Glomerular visceral epithelial cell (primary cell): ENCODE measurements around the gene ATG10.
"Not testable (repeated sequence)": the region's sequence is repeated elsewhere in the genome, so short reads cannot be mapped to it uniquely, and the experiment has no call there.

Experiments
- DNase-seq: peaks from one replicate; pipeline ENCODE4 v3.0.0-alpha.2; 2016; ENCODE audit errors: extremely low spot score

ATG10 gene

DNA sequence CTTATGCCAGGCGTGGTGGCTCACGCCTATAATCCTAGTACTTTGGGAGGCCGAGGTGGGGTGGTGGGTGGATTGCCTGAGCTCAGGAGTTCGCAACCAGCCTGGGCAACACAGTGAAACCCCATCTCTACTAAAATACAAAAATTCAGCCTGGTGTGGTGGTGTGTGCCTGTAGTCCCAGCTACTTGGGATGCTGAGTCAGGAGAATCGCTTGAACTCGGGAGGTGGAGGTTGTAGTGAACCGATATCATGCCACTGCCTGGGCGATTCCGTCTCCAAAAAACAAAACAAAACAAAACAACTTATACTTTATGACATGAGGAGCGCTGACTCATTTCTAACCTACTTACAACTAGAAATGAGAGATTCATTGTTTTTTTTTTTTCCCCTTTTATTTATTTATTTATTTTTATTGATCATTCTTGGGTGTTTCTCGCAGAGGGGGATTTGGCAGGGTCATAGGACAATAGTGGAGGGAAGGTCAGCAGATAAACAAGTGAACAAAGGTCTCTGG lies 10.4 kb downstream of the ATG10 start:
- DNase-seq = not testable (repeated sequence)

DNA sequence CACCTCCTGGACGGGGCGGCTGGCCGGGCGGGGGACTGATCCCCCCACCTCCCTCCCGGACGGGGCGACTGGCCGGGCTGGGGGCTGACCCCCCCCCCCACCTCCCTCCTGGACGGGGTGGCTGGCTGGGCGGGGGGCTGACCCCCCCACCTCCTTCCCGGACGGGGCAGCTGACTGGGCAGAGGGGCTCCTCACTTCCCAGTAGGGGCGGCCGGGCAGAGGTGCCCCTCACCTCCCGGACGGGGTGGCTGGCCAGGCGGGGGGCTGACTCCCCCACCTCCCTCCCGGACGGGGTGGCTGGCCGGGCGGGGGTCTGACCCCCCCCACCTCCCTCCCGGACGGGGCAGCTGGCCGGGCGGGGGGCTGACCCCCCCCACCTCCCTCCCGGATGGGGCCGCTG lies 11.3 kb downstream of the ATG10 start:
- not testable (repeated sequence) for DNase-seq

DNA sequence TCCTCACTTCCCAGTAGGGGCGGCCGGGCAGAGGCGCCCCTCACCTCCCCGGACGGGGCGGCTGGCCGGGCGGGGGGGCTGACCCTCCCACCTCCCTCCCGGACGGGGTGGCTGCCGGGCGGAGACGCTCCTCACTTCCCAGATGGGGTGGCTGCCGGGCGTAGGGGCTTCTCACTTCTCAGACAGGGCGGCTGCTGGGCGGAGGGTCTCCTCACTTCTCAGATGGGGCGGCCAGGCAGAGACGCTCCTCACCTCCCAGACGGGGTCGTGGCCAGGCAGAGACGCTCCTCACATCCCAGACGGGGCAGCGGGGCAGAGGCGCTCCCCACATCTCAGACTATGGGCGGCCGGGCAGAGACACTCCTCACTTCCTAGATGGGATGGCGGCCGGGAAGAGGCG lies 11.7 kb downstream of the ATG10 start:
- not testable (repeated sequence) for DNase-seq

DNA sequence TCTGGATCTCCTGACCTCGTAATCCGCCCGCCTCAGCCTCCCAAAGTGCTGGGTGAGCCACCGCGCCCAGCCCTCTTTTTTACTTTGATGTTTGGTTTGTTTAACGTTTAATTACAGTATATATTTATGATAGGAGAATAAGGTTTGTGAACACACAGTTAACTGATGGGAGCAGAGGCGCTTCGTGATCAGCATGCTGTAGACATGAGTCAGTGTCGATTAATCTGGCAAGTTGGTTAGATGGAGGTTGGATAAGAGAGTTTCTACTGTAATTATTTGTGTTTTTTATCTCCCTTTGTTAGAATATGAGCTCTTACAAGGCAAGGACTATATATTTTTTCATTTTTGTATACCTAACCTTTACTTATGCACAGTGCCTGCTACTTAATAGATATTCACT lies 14.3 kb downstream of the ATG10 start:
- DNase-seq = no peak

DNA sequence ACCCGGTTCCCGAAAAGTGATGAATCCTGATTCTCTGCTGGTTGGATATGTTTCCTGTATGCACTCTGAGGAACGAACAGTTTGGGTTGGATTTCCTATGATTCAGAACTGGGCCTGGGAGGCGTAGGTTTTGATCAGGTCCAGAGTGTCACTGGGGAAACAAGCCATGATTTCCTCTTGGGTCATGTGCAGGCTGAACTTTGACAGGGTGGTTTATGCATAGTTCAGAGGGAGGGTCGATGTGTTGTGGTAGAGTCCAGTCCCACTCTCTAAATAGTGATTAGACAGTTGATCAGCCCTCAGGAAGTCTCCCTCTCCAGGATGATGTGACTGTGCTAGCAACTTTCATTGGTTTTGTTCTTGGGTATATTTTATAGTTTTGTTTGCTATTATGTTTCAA lies 17.4 kb downstream of the ATG10 start:
- no peak for DNase-seq

DNA sequence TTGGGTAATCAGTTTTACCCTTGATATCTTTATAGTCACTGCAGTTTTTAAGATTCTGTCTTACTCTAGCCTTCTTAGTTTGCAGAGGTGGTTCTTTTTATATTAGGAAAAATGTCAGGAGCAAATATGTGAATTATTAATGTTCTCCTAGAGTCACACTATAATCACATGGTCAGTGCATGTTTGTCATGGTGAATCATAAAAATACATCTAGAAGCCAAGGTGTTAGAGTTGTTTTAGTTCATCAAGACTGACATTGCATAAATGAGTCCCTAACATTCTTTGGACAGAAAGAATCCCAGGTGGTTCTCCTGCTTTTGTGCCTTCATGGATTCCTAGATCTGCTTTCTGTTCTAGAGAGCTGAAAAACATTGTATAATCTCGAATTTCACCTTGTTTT lies 22.9 kb downstream of the ATG10 start:
- DNase-seq = no peak

DNA sequence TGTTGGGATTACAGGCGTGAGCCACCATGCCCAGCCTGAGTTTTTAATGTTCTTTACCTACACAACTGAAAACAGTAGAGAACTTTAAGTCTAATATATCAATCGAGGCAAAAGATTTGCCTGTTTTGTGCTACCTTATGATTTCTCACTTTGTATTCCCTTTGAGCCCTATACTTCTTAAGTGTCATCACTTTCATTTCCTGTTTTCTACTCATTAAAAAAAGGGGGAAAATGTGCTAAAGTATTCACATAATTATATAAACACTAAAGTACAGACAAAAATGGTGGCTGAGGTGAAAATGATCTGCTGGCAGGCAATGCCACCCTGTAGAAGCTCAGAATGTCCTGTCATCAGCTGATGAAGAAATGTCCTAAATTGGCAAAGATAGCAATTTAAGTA lies 23.6 kb downstream of the ATG10 start:
- no peak for DNase-seq

DNA sequence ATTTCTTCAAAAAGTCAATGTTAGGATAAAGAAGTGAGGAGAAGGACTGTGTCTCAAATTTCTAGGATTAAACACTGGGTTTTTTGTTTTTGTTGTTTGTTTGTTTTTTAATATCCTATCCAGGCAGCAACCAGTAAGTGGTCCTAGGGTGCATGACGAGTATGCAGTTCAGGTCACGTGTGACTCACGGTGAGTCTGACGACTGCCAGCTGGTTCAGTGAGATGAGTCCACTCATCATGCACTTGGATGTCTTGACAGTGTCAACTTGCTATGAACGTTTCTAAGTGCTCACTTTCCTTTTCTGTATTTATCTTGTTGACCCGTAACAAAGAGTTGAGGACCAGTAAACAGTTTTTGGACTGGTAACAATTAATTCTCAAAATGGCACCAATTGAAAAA lies 32.7 kb downstream of the ATG10 start:
- DNase-seq = peak; percentile 18

DNA sequence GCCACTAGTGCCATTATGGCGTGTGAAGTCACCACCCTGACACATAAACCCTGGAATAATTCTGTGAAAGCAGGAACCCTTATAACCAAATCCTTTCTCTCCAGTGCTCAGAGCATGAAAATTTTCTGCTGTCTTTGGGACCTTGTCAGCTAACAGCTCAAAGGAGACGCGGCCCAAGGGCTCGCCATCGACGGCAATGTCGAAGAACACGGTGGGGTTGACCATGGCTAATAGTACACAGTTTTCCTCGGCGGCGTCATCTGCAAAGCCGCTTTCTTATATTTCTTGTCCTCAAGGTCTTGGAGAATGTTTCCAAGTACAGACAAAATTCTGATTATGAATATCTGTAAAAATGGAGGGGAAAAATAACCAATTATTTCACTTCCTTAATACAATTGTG lies 38.0 kb downstream of the ATG10 start:
- not testable (repeated sequence) for DNase-seq

DNA sequence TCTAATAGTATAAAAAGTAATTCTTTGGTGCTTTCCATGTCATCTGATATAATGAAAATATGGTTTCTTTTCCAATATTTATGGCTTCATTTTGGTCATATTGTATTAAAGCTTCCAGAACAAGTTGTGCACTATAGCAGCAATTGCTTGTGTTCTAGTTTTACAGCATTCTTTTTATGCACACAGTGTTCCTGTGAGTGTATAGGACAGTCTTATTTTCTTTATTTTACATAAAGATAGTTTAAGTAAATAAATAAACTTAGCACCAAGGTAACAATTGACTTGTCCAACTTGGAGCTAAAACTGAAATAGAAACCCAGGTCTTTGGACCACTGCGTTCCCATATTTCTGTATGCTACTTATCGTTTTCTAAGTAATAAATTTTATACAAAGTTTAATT lies 38.9 kb downstream of the ATG10 start:
- no peak for DNase-seq

DNA sequence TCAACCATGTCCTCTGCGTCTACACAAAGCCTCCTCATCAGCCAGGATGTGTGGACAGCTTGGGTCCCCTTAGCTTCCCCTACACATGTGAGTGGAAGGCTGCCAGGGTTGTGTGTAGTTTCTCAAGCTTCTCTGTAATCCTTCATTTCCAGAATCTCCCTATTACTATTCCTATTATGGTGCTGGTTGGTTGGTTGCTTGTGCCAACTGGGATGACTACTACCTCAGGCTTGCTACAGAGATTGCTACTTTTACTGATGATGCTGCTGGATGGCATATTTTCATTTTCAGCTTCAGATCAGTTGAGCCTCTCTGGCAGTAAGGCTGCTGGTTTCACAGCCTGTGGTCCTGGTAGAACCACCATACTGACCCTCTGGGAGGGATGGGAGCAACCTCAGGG lies 39.9 kb downstream of the ATG10 start:
- DNase-seq = no peak

DNA sequence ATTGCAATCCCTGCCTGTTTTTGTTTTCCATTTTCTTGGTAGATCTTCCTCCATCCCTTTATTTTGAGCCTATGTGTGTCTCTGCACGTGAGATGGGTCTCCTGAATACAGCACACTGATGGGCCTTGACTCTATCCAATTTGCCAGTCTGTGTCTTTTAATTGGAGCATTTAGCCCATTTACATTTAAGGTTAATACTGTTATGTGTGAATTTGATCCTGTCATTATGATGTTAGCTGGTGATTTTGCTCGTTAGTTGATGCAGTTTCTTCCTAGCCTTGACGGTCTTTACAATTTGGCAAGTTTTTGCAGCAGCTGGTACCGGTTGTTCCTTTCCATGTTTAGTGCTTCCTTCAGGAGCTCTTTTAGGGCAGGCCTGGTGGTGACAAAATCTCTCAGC lies 42.8 kb downstream of the ATG10 start:
- DNase-seq = not testable (repeated sequence)

DNA sequence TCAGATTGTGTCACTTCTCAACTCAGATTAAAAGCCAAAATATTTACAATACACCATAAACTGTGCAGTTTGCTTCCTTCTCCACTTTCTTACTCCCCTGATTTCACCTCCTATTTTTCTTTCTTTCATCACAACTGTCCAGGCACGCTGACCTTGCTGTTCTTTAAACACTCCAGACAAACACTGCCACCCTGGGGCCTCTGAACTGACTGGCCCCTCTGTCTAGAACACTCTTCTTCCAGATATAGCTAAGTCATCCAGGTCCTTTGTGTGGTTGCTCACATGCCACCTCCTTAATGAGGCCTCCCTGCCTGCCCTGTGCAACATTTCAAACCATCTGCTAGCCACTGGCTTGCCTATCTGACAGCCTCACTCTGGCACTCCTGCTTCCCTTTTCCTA lies 46.6 kb downstream of the ATG10 start:
- DNase-seq = no peak

DNA sequence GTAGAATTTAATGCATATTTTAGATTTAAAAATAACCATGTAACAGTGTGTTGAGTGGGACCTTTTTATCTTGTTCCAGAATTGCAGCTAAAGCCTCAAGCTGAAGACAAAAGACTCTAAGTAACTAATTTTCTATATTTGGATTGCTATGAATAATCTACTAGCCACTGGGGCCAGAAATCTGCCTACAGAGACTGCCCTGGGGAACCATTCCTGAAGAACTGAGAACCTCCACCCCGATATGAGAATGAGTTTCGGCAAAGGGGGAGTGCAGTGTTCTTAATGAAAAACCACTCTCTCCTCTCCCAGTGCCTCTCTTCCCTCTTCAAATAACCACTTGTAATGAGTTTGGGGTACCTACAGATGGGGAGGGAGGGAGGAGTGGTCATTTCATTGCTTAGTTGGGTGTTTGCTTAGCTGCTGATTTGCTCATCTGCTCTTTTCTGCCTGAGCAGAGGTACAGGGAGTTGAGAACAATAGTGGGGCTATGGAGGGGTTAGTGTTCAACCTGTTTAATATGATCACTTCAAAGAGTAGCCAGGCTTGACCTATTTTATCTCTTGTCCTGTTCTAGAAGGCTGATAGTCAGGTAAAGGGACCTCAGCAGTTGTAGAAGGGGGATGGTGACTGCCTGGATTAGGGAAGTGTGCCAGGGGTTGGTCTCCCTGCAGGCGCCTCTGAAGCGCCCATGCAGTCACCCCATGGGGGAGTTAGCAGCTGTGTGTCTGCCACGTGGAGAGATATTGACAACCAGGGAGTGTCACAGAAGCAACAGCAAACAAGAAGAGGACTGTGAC lies 47.7 kb downstream of the ATG10 start:
- DNase-seq = no peak

DNA sequence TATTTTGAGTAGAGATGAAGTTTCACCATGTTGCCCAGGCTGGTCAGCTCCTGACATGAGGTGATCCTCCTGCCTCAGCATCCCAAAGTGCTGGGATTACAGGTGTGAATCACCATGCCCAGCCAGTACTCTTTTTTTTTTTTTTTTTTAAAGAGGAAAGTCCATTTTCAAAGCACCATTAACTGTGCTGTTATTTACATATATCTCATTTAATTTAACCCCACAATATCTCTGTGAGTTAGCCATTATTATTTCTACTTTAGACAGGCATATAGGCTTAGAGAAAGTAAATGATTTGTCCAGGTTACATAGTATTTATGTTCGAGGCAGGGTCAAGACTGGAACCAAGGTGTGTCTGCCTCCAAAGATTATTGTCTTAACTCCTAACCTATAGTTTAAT lies 50.7 kb downstream of the ATG10 start:
- DNase-seq = no peak

DNA sequence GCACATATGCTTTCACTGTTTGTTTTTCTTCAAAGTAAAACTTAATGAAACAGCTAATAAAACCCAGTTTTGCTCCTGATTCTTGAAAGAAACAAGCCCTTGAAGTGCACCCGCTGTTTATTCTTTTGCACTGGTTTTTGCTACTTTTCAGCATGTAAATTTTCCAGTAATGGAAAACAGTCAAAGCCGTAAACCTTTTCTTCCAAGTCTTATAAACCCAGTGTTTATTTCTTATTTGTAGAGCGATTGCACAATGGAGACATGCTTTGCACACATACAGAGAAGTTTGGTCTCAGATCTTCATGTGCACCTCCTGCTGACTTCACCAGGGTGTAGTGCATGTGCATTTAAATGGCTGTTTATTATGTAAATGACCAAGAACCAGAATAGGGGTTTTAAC lies 51.8 kb downstream of the ATG10 start:
- no peak for DNase-seq

DNA sequence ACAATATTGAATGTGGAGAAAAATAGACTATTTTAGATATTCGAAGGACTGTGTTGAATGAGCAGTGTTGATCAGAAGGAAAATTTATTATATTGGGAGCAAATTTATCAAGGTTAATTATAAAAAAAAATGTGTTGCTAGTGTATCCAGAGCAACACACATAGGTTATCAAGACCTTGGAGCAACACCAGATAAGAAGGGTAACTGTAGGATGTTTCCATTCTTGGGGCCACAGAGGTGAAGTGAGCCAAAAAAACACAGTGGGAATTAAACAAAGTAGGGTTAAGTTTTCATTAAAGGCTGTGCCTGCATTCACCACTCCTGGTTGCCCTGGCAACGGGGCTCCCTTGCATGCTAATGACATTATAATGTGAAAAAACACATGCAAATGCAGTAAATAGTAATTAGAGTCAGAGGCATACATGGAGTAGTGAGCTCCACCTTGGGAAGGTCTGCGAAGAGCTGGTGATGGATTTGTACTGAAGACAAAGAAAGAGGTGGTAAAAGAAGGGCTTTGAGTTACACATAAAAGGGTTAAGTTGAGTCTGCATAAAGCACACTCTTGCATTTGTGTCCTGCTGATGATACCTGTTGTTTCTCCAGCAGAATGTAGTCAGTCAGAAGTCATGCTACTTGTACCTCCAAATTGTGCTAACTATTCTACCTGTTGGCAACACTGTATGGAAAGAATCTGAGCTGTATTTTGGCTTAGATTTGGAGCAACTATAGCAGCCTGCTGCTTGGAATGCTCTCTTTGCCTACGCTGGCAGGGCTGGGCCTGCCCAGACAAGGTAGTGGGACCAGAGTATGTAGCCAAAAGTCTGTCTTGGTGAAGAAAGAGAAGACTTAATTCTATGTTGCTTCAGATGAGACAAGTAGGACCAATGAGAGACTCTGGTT lies 59.6 kb downstream of the ATG10 start:
- DNase-seq = no peak

DNA sequence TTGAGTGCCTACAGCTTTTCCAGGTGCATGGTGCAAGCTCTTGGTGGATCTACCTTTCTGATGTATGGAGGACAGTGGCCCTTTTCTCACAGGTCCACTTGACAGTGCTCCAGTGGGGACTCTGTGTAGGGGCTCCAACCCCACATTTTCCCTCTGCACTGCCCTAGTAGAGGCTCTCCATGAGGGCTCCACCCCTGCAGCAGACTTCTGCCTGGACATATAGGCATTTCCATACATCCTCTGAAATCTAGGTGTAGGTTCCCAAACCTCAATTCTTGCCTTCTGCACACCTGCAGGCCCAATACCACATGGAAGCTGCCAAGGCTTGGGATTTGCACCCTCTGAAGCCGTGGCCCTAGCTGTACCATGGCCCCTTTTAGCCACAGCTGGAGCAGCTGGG lies 71.1 kb downstream of the ATG10 start:
- not testable (repeated sequence) for DNase-seq

DNA sequence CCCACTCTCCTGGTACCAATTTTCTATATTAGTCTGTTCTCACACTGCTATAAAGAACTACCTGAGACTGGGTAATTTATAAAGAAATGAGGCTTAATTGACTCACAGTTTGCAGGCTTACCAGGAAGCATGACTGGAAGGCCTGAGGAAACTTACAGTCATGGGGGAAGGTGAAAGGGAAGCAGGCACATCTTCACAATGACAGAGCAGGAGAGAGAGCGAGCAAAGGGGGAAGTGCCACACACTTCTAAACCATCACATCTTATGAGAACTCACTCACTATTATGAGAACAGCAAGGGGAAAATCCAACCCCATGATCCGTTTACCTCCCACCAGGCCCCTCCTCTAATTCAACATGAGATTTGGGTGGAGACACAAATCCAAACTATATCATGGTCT lies 72.2 kb downstream of the ATG10 start:
- no peak for DNase-seq

DNA sequence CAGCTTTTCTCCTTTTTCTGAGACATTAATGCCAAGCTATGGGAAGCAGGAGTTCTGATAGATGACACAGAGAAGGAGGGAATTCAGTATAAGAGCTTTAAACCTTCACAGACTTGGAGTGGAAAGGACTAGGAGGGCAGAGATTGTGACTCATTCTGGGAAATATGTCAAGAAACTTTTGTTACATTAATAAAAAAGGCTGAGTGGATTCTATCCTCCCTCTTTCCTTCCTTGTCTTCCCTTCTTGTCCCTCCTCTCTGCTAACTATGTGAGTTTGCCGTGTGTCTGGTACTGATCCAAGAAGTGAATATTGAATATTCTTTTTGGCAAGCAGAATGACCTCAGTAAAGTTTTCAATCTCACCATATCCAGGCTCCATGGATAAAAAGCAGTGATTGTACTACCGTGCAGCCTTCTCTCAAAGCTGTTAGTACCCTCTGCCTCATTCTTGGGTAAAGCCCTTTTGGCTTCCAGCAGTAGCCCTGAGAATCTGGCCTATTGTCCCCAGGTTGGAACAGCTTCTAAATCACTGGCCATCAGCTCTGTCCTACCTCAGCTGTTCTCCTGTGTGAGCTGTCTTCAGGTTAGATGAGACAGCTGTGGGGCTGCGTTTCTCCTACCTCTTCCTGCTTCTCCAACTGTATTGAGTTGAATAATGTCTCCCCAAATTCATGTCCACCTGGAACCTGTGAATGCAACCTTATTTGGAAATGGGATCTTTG lies 73.9 kb downstream of the ATG10 start:
- peak; percentile 23 for DNase-seq

DNA sequence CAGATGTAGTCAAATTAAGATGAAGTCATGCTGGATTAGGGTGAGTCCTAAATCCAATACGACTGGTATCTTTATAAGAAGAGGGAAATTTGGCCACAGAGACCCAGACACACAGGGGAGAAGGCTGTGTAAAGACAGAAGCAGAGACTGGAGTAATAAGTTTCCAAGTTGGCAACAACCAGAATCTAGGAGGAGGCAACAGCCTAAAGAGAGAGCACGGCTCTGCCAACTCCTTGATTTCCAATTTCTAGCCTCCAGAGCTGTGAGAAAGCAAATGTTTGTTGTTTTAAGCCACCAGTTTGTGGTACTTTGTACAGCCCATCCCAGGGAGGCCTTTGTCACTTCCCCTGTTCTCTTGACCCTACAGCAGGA lies 74.4 kb downstream of the ATG10 start:
- DNase-seq = no peak

DNA sequence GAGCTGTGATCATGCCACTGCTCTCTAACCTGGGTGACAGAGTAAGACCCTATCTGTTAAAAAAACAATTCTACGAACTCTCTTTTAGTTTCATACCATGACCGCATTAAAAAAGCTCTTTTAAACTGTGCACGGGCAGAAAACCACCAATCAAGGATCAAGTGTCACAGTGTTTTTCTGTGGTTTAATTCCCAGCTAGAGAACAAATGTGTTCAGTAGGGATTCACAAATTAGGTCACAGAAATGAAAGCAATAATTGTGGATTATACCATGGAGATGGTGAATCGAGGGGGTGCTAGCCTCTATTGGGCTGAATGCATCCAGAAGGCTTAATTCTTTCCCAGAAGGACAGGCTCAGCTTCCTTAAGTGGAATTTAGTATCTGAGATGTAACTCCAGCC lies 79.1 kb downstream of the ATG10 start:
- no peak for DNase-seq
